Measurements from ENCODE around the gene NENF. TPM values are rescaled to one million over a fixed set of nuclear protein-coding genes. Genes with fewer than 3 reads are reported as not detected.
"Not testable (repeated sequence)": the region's sequence is repeated elsewhere in the genome, so short reads cannot be mapped to it uniquely, and the experiment has no call there.

NENF gene
- total RNA-seq: 10 to 100 TPM; 30.8 to 34.1 TPM

- ATAC-seq (peak; percentile 99), DNase-seq (peak; percentile 88)
- H3K4me3 Mint-ChIP-seq: peak within 1 kb of the TSS; percentile 75
- peaks cover 39% of the 10 kb centered on the region for H3K4me1 Mint-ChIP-seq
- H3K27me3 Mint-ChIP-seq: no peaks in the 10 kb centered on the region
- H3K9me3 Mint-ChIP-seq (ENCODE audit: low read depth): no peaks in the 10 kb centered on the region
- H3K27ac Mint-ChIP-seq: peak within 1 kb of the TSS; percentile 56
- ChIA-PET CTCF (interaction anchor here (1.0 kb wide), 3 partner anchors 11 to 428 kb away, joined by 3 to 4 read pairs (median 3); no protein-coding TSS in a partner anchor), POLR2A (interaction anchor here (1.2 kb wide), 1 partner anchor 19 kb away, joined by 4 read pairs; the partner anchor contains the start of gene PACC1)
- peaks cover 2% of the 10 kb centered on the region for H3K36me3 Mint-ChIP-seq (ENCODE audit: low read depth)
- intact Hi-C loops (cut with DNase I, micrococcal nuclease): loop anchor here (1.0 to 2.0 kb wide), 6 partner anchors 19 to 758 kb away; partner anchors contain the start of genes DTL (in 2 of the 2), INTS7 (in 2 of the 2), PACC1 (in 2 of the 2) and FLVCR1 (in 1 of the 2)
Observed at GRCh38 chr1:212432661-212433576, at the start of gene NENF. Gene NENF, plus strand, starts transcription at chr1:212432920. Its CDS starts 24 bp downstream, at chr1:212432944.

GRCh38 chr1:212386029-212386428 is 46.7 kb upstream of the NENF start:
- no peak for ATAC-seq
- ChIA-PET POLR2A (no interaction called here), CTCF (interaction anchor here (0.7 kb wide), 1 partner anchor 239 kb away, joined by 3 read pairs; no protein-coding TSS in a partner anchor)
- H3K27me3 Mint-ChIP-seq: no peaks in the 10 kb centered on the region
- no peak overlapping the region for H3K27ac Mint-ChIP-seq
- peaks cover 6% of the 10 kb centered on the region for H3K9me3 Mint-ChIP-seq (ENCODE audit: low read depth)
- intact Hi-C loops (cut with DNase I, micrococcal nuclease): no loop called here
- H3K4me1 Mint-ChIP-seq: no peaks in the 10 kb centered on the region
- H3K4me3 Mint-ChIP-seq: no peak overlapping the region
- peaks cover 34% of the 10 kb centered on the region for H3K36me3 Mint-ChIP-seq (ENCODE audit: low read depth)
- DNase-seq: no peak

GRCh38 chr1:212388985-212389716 is 43.6 kb upstream of the NENF start:
- peaks cover 16% of the 10 kb centered on the region for H3K9me3 Mint-ChIP-seq (ENCODE audit: low read depth)

DNA sequence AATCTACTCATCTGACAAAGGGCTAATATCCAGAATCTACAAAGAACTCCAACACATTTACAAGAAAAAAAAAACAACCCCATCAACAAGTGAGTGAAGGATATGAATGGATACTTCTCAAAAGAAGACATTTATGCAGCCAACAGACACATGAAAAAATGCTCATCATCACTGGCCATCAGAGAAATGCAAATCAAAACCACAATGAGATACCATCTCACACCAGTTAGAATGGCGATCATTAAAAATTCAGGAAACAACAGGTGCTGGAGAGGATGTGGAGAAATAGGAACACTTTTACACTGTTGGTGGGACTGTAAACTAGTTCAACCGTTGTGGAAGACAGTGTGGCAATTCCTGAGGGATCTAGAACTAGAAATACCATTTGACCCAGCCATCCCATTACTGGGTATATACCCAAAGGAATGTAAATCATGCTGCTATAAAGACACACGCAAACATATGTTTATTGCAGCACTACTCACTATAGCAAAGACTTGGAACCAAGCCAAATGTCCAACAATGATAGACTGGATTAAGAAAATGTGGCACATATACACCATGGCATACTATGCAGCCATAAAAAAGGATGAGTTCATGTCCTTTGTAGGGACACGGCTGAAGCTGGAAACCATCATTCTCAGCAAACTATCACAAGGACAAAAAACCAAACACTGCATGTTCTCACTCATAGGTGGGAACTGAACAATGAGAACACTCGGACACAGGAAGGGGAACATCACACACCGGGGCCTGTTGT is 36.9 kb upstream of the NENF start:
- H3K4me1 Mint-ChIP-seq; H3K4me3 Mint-ChIP-seq; H3K27ac Mint-ChIP-seq; H3K27me3 Mint-ChIP-seq; DNase-seq; ATAC-seq; intact Hi-C loops (cut with DNase I, micrococcal nuclease); CTCF ChIA-PET; POLR2A ChIA-PET: not testable (repeated sequence)
- peaks cover 24% of the 10 kb centered on the region for H3K9me3 Mint-ChIP-seq (ENCODE audit: low read depth)
- H3K36me3 Mint-ChIP-seq (ENCODE audit: low read depth): peaks cover 64% of the 10 kb centered on the region

More at GRCh38 chr1:212388985-212389716, 43.6 kb upstream of the NENF start:
- H3K4me1 Mint-ChIP-seq: no peaks in the 10 kb centered on the region
- no peaks in the 10 kb centered on the region for H3K27me3 Mint-ChIP-seq
- no peak overlapping the region for H3K4me3 Mint-ChIP-seq
- no peak for ATAC-seq
- ChIA-PET CTCF (no interaction called here), POLR2A (no interaction called here)
- H3K27ac Mint-ChIP-seq: no peak overlapping the region
- DNase-seq: no peak
- H3K36me3 Mint-ChIP-seq (ENCODE audit: low read depth): peaks cover 50% of the 10 kb centered on the region
- intact Hi-C loops (cut with DNase I, micrococcal nuclease): no loop called here

GRCh38 chr1:212396638-212397037 is 36.1 kb upstream of the NENF start:
- POLR2A ChIA-PET: interaction anchor here (0.6 kb wide), 1 partner anchor 1884 kb away, joined by 3 read pairs; no protein-coding TSS in a partner anchor
- Mint-ChIP-seq H3K27ac (no peak overlapping the region), H3K4me1 (no peaks in the 10 kb centered on the region), H3K4me3 (no peak overlapping the region), H3K27me3 (no peaks in the 10 kb centered on the region), H3K9me3 (ENCODE audit: low read depth) (peaks cover 22% of the 10 kb centered on the region), H3K36me3 (ENCODE audit: low read depth) (peaks cover 56% of the 10 kb centered on the region)
- ATAC-seq (no peak), DNase-seq (no peak)
- CTCF ChIA-PET: no interaction called here
- intact Hi-C loops (cut with DNase I, micrococcal nuclease): no loop called here

GRCh38 chr1:212397171-212397570 is 35.5 kb upstream of the NENF start:
- intact Hi-C loops (cut with DNase I, micrococcal nuclease): no loop called here
- ATAC-seq: no peak
- H3K9me3 Mint-ChIP-seq (ENCODE audit: low read depth): peaks cover 18% of the 10 kb centered on the region
- POLR2A ChIA-PET: interaction anchor here (0.6 kb wide), 1 partner anchor 1883 kb away, joined by 3 read pairs; no protein-coding TSS in a partner anchor
- H3K4me3 Mint-ChIP-seq: no peak overlapping the region
- H3K27ac Mint-ChIP-seq: no peak overlapping the region
- CTCF ChIA-PET: no interaction called here
- H3K36me3 Mint-ChIP-seq (ENCODE audit: low read depth): peaks cover 55% of the 10 kb centered on the region
- no peak for DNase-seq
- peaks cover under 1% of the 10 kb centered on the region for H3K4me1 Mint-ChIP-seq
- no peaks in the 10 kb centered on the region for H3K27me3 Mint-ChIP-seq

DNA sequence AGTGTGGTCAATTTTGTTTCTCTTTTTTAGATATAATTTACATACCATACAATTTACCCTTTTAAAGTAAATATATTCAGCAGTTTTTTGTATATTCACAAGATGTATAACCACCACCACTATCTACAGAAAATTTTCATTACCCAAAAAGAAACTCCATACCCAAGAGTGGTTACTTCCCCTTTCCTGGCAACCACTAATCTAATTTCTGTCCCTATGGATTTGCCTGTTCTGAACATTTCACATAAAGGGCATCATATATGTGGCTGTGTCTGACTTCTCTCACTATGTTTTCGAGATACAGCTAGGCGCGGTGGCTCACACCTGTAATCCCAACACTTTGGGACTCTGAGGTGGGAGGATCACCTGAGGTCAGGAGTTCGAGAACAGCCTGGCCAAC is 31.7 kb upstream of the NENF start:
- no peak overlapping the region for H3K27ac Mint-ChIP-seq
- ChIA-PET POLR2A (no interaction called here), CTCF (interaction anchor here (1.0 kb wide), 1 partner anchor 56 kb away, joined by 3 read pairs; no protein-coding TSS in a partner anchor)
- H3K4me1 Mint-ChIP-seq: peaks cover 13% of the 10 kb centered on the region
- H3K36me3 Mint-ChIP-seq (ENCODE audit: low read depth): peaks cover 53% of the 10 kb centered on the region
- H3K4me3 Mint-ChIP-seq: no peak overlapping the region
- no peak for ATAC-seq
- H3K27me3 Mint-ChIP-seq: no peaks in the 10 kb centered on the region
- no peak for DNase-seq
- peaks cover 12% of the 10 kb centered on the region for H3K9me3 Mint-ChIP-seq (ENCODE audit: low read depth)
- intact Hi-C loops (cut with DNase I, micrococcal nuclease): no loop called here

DNA sequence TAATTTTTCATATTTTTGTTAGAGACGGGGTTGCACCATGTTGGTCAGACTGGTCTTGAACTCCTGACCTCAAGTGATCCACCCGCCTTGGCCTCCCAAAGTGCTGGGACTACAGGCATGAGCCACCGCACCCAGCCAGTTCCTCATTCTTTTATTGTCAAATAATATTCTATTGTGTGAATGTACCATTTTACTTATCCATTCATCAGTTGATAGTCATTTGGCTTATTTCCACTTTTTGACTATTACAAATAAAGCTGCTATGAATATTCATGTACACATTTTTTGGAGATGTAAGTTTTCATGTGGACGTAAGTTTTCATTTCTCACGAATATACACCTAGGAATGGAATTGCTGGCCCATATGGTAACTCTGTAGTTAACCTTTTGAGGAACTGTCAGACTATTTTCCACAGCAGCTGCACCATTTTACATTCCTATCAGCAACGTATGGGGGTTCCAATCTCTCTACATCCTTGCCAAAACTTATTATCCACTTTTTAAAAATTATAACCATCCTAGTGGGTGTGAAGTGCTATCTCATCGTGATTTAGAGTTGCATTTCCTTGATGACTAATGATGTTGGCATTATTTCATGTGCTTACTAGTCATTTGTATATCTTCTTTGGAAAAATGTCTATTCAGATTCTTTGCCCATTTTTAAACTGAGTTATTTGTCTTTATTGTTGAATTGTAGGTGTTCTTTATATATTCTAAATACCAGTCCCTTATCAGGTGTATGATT is 30.7 kb upstream of the NENF start:
- ChIA-PET CTCF (interaction anchor here (1.0 kb wide), 1 partner anchor 55 kb away, joined by 3 read pairs; no protein-coding TSS in a partner anchor), POLR2A (no interaction called here)
- peaks cover 50% of the 10 kb centered on the region for H3K36me3 Mint-ChIP-seq (ENCODE audit: low read depth)

DNA sequence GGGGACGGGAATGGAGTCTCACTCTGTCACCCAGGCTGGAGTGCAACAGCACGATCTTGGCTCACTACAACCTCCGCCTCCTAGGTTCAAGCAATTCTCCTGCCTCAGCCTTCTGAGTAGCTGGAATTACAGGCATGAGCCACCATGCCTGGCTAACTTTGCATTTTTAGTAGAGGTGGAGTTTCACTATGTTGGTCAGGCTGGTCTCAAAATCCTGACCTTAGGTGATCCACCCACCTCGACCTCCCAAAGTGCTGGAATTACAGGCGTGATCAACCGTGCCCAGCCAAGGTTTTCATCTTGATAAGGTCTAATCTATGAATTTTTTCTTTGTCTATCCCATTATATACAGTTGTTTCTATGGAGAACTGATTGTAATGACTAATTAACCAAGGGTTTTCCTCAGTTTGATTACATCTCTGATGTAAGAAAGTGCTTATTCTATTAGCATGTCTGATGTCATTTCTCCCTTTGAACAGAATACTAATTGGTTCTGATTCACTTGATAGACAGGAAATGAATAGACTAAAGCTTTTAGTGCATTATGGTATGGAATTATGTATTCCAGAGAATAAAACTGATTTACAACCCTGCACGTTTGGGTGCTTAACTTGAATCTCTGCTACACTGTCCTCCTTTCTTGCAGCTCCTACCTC is 29.9 kb upstream of the NENF start:
- Mint-ChIP-seq H3K36me3 (ENCODE audit: low read depth) (peaks cover 46% of the 10 kb centered on the region), H3K27ac (no peak overlapping the region), H3K4me3 (no peak overlapping the region), H3K4me1 (peaks cover 13% of the 10 kb centered on the region), H3K9me3 (ENCODE audit: low read depth) (peaks cover 3% of the 10 kb centered on the region), H3K27me3 (no peaks in the 10 kb centered on the region)
- ChIA-PET POLR2A (interaction anchor here (0.5 kb wide), 1 partner anchor 369 kb away, joined by 3 read pairs; no protein-coding TSS in a partner anchor), CTCF (interaction anchor here (0.6 to 1.1 kb wide), 2 partner anchors 12 to 225 kb away, joined by 3 to 4 read pairs; partner anchors contain the start of gene PACC1)
- intact Hi-C loops (cut with DNase I, micrococcal nuclease): no loop called here
- no peak for ATAC-seq
- no peak for DNase-seq

More for the DNA sequence above, 30.7 kb upstream of the NENF start:
- Mint-ChIP-seq H3K27me3 (no peaks in the 10 kb centered on the region), H3K9me3 (ENCODE audit: low read depth) (peaks cover 4% of the 10 kb centered on the region), H3K4me1 (peaks cover 13% of the 10 kb centered on the region), H3K4me3 (no peak overlapping the region), H3K27ac (no peak overlapping the region)
- ATAC-seq (no peak), DNase-seq (no peak)
- intact Hi-C loops (cut with DNase I, micrococcal nuclease): no loop called here
